ENCODE results near the gene RUNX3.

DNA sequence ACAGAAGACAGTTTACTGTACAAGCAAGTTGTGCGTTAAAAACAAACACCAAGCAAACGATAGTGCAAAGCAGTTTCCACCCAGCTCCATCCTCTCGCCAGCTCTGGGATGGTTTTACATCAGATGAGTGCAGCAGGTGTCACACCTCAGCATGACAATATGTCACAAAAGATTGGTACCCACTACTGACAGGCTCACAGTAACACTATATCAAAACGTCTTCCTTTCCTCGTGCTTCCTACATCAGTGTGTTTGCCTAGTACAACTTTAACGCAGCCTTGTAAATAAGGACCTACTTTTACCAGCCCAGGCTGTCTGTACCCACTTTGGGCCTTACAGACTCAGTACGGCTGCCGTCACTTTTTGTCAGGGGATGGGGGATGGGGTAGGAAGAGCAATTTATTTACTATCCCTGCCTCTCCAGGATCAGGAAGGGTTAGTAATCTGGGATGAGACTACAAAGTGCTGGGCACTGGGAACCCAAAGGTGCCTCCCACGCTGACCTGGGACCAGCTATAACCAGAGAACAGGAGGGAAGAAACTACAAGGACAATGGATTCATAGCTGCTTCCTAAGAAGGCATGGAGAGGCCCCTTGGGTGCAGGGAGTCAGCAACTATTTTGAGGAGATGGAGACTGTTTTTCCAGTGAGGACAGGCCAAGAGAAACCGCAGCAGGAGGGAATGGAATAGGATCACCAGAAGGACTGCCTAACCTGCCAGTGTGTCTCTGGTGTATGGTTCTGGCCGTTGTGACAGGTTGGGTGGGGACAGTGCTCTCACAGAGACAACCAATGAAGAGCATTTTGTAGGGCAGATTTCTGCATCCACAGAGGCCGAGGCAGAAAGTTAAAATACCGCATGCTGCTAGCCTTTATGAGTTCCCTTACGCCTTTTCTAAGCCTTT is 30.2 kb downstream of the RUNX3 start:
- TF ChIP-seq CTCF (IDR thresholded peaks at IDR 0.05) (no peak), POLR2A (IDR thresholded peaks at IDR 0.05) (no peak)

Data from upper lobe of left lung (tissue), 4 donors.